HUES6 (cell line): ENCODE data around the gene NFYA.

Experiments used
- H3K27ac ChIP-seq: 2 replicates; pipeline ENCODE4 v1.7.0; 2013; ENCODE audit warnings: low read depth, mild to moderate bottlenecking, low read length, inconsistent platforms
- H3K27me3 ChIP-seq: 2 replicates; pipeline ENCODE4 v1.6.1; 2013; ENCODE audit warnings: low read length; ENCODE audit not compliant: control insufficient read depth, insufficient read depth
- H3K36me3 ChIP-seq: 2 replicates; pipeline ENCODE4 v1.6.1; 2013; ENCODE audit warnings: low read length; ENCODE audit not compliant: control insufficient read depth, insufficient read depth
- H3K4me1 ChIP-seq: 2 replicates; pipeline ENCODE4 v1.6.1; 2013; ENCODE audit warnings: low read length; ENCODE audit not compliant: control insufficient read depth, insufficient read depth
- H3K4me3 ChIP-seq: 2 replicates; pipeline ENCODE4 v1.5.1; 2013; ENCODE audit warnings: low read depth, low read length
- H3K9ac ChIP-seq: one replicate; pipeline ENCODE4 v1.6.1; 2013; ENCODE audit warnings: mild to moderate bottlenecking, low read length
- H3K9me3 ChIP-seq: 2 replicates; pipeline ENCODE4 v1.6.1; 2013; ENCODE audit warnings: low read depth, low read length; ENCODE audit not compliant: control insufficient read depth, insufficient read depth

Gene NFYA

GRCh38 chr6:41073968-41074691 is 1.4 kb downstream of the NFYA start:
- H3K4me3 ChIP-seq: peak overlapping the region; percentile 86
- H3K27me3 ChIP-seq: no peaks in the 10 kb centered on the region
- no peak overlapping the region; the same call in 1 of the 2 replicates for H3K27ac ChIP-seq
- peaks cover 17% of the 10 kb centered on the region for H3K36me3 ChIP-seq
- peak overlapping the region; percentile 98 for H3K9ac ChIP-seq
- H3K4me1 ChIP-seq: peaks cover 18% of the 10 kb centered on the region
- H3K9me3 ChIP-seq: no peaks in the 10 kb centered on the region

GRCh38 chr6:41074692-41075436 is 2.1 kb downstream of the NFYA start:
- no peak overlapping the region for H3K27ac ChIP-seq
- peaks cover 24% of the 10 kb centered on the region for H3K36me3 ChIP-seq
- no peaks in the 10 kb centered on the region for H3K9me3 ChIP-seq
- no peaks in the 10 kb centered on the region for H3K27me3 ChIP-seq
- peaks cover 18% of the 10 kb centered on the region for H3K4me1 ChIP-seq
- H3K9ac ChIP-seq: no peak overlapping the region
- peak overlapping the region; percentile 86 for H3K4me3 ChIP-seq

- H3K27ac ChIP-seq: no peak overlapping the region
- H3K36me3 ChIP-seq: peaks cover 35% of the 10 kb centered on the region
- no peak overlapping the region for H3K9ac ChIP-seq
- H3K4me3 ChIP-seq: no peak overlapping the region
- no peaks in the 10 kb centered on the region for H3K9me3 ChIP-seq
- peaks cover 17% of the 10 kb centered on the region for H3K4me1 ChIP-seq
- no peaks in the 10 kb centered on the region for H3K27me3 ChIP-seq
These were observed 3.2 kb downstream of the NFYA start for GRCh38 chr6:41075651-41076626.

GRCh38 chr6:41077536-41077935 is 4.8 kb downstream of the NFYA start:
- Histone ChIP-seq H3K36me3 (peaks cover 47% of the 10 kb centered on the region), H3K9ac (no peak overlapping the region), H3K4me3 (no peak overlapping the region), H3K27ac (no peak overlapping the region), H3K4me1 (peaks cover 13% of the 10 kb centered on the region; the same call in 1 of the 2 replicates), H3K27me3 (no peaks in the 10 kb centered on the region), H3K9me3 (no peaks in the 10 kb centered on the region)

GRCh38 chr6:41078101-41078500 is 5.3 kb downstream of the NFYA start:
- Histone ChIP-seq H3K36me3 (peaks cover 53% of the 10 kb centered on the region), H3K27ac (no peak overlapping the region), H3K9me3 (no peaks in the 10 kb centered on the region), H3K4me3 (no peak overlapping the region), H3K4me1 (peaks cover 13% of the 10 kb centered on the region; the same call in 1 of the 2 replicates), H3K9ac (no peak overlapping the region), H3K27me3 (no peaks in the 10 kb centered on the region)

- H3K27ac ChIP-seq: no peak overlapping the region
- H3K9me3 ChIP-seq: no peaks in the 10 kb centered on the region
- peaks cover 63% of the 10 kb centered on the region for H3K36me3 ChIP-seq
- H3K4me1 ChIP-seq: peaks cover 13% of the 10 kb centered on the region; the same call in 1 of the 2 replicates
- H3K4me3 ChIP-seq: no peak overlapping the region
- H3K27me3 ChIP-seq: no peaks in the 10 kb centered on the region
- H3K9ac ChIP-seq: no peak overlapping the region
These were observed 6.3 kb downstream of the NFYA start for GRCh38 chr6:41079080-41079479.

DNA sequence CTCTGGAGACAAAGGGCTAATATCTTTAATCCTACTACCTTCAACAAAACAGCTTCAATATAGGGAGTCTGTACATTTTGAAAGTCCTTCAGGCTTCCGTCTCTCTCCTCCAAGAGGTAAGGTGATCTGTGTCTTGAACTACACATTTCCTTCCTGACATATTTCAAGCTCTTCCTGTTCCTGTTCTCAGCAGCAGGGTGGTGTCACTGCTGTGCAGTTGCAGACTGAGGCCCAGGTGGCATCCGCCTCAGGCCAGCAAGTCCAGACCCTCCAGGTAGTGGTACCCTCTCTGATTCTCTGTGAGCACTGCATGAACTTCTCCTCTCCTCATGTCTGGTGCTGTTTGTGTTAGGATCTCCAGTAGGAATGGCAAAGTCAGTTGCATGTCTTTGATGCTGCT is 7.8 kb downstream of the NFYA start:
- H3K4me3 ChIP-seq: no peak overlapping the region
- H3K27me3 ChIP-seq: no peaks in the 10 kb centered on the region
- H3K27ac ChIP-seq: no peak overlapping the region
- no peaks in the 10 kb centered on the region for H3K9me3 ChIP-seq
- peaks cover 75% of the 10 kb centered on the region for H3K36me3 ChIP-seq
- peaks cover 3% of the 10 kb centered on the region; the same call in 1 of the 2 replicates for H3K4me1 ChIP-seq
- H3K9ac ChIP-seq: no peak overlapping the region

DNA sequence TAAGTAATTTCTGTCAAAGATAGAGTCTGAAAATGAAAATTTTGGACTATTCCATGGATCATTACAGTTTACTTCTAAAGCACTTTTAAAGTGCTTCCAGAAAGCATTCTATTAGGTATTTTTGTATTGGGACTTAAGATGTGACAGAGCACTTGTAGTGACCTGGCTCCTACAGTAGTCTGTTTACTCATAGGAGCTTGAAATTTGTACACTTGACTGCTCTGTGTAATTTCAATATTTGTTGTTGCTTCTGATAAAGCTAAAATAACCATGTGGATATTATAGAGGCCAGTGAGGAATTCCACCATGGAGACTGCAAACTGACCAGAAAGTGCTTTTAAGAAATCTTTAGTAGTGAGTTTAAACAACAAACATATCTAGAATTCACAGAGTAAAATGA is 10.3 kb downstream of the NFYA start:
- Histone ChIP-seq H3K27me3 (no peaks in the 10 kb centered on the region), H3K9ac (no peak overlapping the region), H3K36me3 (peaks cover 94% of the 10 kb centered on the region), H3K27ac (no peak overlapping the region), H3K4me3 (no peak overlapping the region), H3K4me1 (no peaks in the 10 kb centered on the region), H3K9me3 (no peaks in the 10 kb centered on the region)

GRCh38 chr6:41085182-41085581 is 12.4 kb downstream of the NFYA start:
- Histone ChIP-seq H3K9me3 (no peaks in the 10 kb centered on the region), H3K4me1 (no peaks in the 10 kb centered on the region), H3K36me3 (peaks cover 92% of the 10 kb centered on the region), H3K27me3 (no peaks in the 10 kb centered on the region), H3K9ac (no peak overlapping the region), H3K4me3 (no peak overlapping the region), H3K27ac (no peak overlapping the region)

DNA sequence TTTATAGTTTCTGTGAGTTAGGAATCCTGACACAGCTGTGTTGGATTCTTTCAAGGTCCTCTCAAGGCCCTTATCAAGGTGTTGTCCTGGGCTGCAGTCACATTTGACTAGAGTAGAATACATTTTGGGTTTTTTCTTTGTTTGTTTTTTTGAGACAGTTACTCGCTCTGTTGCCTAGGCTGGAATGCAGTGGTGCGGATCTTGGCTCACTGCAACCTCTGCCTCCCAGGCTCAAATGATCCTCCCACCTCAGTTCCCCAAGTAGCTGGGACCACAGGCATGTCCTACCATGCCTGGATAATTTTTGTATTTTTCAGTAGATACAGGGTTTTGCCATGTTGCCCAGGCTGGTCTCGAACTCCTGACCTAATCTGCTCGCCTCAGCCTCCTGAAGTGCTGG is 15.7 kb downstream of the NFYA start:
- Histone ChIP-seq H3K9ac (no peak overlapping the region), H3K36me3 (peaks cover 95% of the 10 kb centered on the region), H3K27ac (no peak overlapping the region), H3K4me3 (no peak overlapping the region), H3K27me3 (no peaks in the 10 kb centered on the region), H3K4me1 (no peaks in the 10 kb centered on the region), H3K9me3 (no peaks in the 10 kb centered on the region)
